Natural killer cell (primary cell): Measurements from ENCODE around the gene EFCAB13. TPM values are rescaled to one million over a fixed set of nuclear protein-coding genes. Genes with fewer than 3 reads are reported as not detected.
"Not testable (repeated sequence)": the region's sequence is repeated elsewhere in the genome, so short reads cannot be mapped to it uniquely, and the experiment has no call there.

Experiments
- ATAC-seq, 3 donors: fragments of 150-1000 bp in 2 of 3; fragments of 200-7000 bp in 1 of 3; cut with Tn5 transposase; 1 replicate in 1 of 3; 2 replicates in 2 of 3; pipeline ENCODE4 v1.10.0; 2021; ENCODE audit warnings: mild to moderate bottlenecking in 2 of 3, moderate library complexity in 2 of 3
- DNase-seq, 2 donors: peaks; one replicate each; pipeline versions ENCODE4 v3.0.0 to v3.0.0-alpha.2; 2013 to 2021; ENCODE audit warnings: mixed read lengths in 1 of 2
- H3K27ac ChIP-seq: one replicate; pipeline ENCODE4 v1.5.1; 2013; ENCODE audit warnings: mild to moderate bottlenecking, low read length
- H3K27me3 ChIP-seq: one replicate; pipeline ENCODE4 v1.6.1; 2013; ENCODE audit warnings: low read length; ENCODE audit not compliant: control insufficient read depth, insufficient read depth
- H3K36me3 ChIP-seq: one replicate; pipeline ENCODE4 v1.6.1; 2013; ENCODE audit warnings: low read length; ENCODE audit not compliant: control insufficient read depth, insufficient read depth
- H3K4me1 ChIP-seq: one replicate; pipeline ENCODE4 v1.6.1; 2013; ENCODE audit warnings: low read length; ENCODE audit not compliant: control insufficient read depth, insufficient read depth
- H3K4me3 ChIP-seq: one replicate; pipeline ENCODE4 v1.5.1; 2013; ENCODE audit warnings: low read length
- H3K9me3 ChIP-seq: one replicate; pipeline ENCODE4 v1.6.1; 2013; ENCODE audit warnings: low read length; ENCODE audit not compliant: control insufficient read depth, insufficient read depth
- H3K27ac Mint-ChIP-seq, 2 donors: one replicate each; pipeline ENCODE4 v1.8.0; 2022; ENCODE audit warnings: mild to moderate bottlenecking in 2 of 2, mixed read lengths in 2 of 2, moderate library complexity in 1 of 2
- H3K27me3 Mint-ChIP-seq, 2 donors: one replicate each; pipeline ENCODE4 v1.8.0; 2022; ENCODE audit warnings: low read depth in 2 of 2, mixed read lengths in 2 of 2
- H3K36me3 Mint-ChIP-seq: one replicate; pipeline ENCODE4 v1.8.0; 2022; ENCODE audit warnings: mixed read lengths
- H3K4me1 Mint-ChIP-seq, 2 donors: one replicate each; pipeline ENCODE4 v1.8.0; 2022; ENCODE audit warnings: mixed read lengths in 2 of 2
- H3K4me3 Mint-ChIP-seq: one replicate; pipeline ENCODE4 v1.8.0; 2022; ENCODE audit warnings: mild to moderate bottlenecking, moderate library complexity, mixed read lengths
- H3K9me3 Mint-ChIP-seq, 2 donors: one replicate each; pipeline ENCODE4 v1.8.0; 2022; ENCODE audit warnings: mixed read lengths in 2 of 2
- WGBS: methylation state at CpG from one replicate; pipeline ENCODE4 v1.1.7; 2013; ENCODE audit warnings: missing lambda C conversion rate; ENCODE audit not compliant: insufficient coverage; 5-methylcytosine and 5-hydroxymethylcytosine counted together
- intact Hi-C: fragments of 100-400 bp; cut with micrococcal nuclease; formaldehyde crosslinking; loops from one replicate; pipeline ENCODE4 v1.14.2; 2022
- total RNA-seq, 4 donors: library from RNA; stranded (reverse); fragments of 120-200 nt in 1 of 4; gene quantifications; one replicate each; pipeline versions ENCODE4 v1.2.3 to v1.2.4, GENCODE V29; 2013 to 2022
- TF ChIP-seq, protein P1 (sequence below): fragments of 200-600 bp; IDR thresholded peaks from one replicate; pipeline ENCODE4 v1.8.0; 2022; ENCODE audit warnings: antibody characterized with exemption

Gene EFCAB13
- total RNA-seq, 3 donors from 2014 or later (not counting 1 experiment from before 2014, with no cell fraction given): 2.4 to 11.9 (median 5.8) TPM

- Mint-ChIP-seq H3K36me3 (peaks cover 17% of the 10 kb centered on the region), H3K9me3 (peaks cover 2 to 10% of the 10 kb centered on the region in 2 donors), H3K4me1 (no peaks in the 10 kb centered on the region), H3K27me3 (peaks cover 15 to 26% of the 10 kb centered on the region in 2 donors), H3K27ac (no peak overlapping the region), H3K4me3 (no peak overlapping the region)
- no peaks in the 10 kb centered on the region for H3K36me3 ChIP-seq
- H3K27me3 ChIP-seq: peaks cover 2% of the 10 kb centered on the region
- TF ChIP-seq, protein P1, sequence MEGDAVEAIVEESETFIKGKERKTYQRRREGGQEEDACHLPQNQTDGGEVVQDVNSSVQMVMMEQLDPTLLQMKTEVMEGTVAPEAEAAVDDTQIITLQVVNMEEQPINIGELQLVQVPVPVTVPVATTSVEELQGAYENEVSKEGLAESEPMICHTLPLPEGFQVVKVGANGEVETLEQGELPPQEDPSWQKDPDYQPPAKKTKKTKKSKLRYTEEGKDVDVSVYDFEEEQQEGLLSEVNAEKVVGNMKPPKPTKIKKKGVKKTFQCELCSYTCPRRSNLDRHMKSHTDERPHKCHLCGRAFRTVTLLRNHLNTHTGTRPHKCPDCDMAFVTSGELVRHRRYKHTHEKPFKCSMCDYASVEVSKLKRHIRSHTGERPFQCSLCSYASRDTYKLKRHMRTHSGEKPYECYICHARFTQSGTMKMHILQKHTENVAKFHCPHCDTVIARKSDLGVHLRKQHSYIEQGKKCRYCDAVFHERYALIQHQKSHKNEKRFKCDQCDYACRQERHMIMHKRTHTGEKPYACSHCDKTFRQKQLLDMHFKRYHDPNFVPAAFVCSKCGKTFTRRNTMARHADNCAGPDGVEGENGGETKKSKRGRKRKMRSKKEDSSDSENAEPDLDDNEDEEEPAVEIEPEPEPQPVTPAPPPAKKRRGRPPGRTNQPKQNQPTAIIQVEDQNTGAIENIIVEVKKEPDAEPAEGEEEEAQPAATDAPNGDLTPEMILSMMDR: no peak
- H3K4me1 ChIP-seq: no peaks in the 10 kb centered on the region
- WGBS: no CpG with 5 or more reads among the region's 1 CpG
- no peaks in the 10 kb centered on the region for H3K9me3 ChIP-seq
- no peak for ATAC-seq
- H3K27ac ChIP-seq: no peak overlapping the region
- no peak overlapping the region for H3K4me3 ChIP-seq
- no peak for DNase-seq
- intact Hi-C loops: no loop called here
Observed at GRCh38 chr17:47373002-47373401, 49.2 kb downstream of the EFCAB13 start.

GRCh38 chr17:47376247-47376646, 52.5 kb downstream of the EFCAB13 start:
- H3K4me3 Mint-ChIP-seq: no peak overlapping the region
- no peak overlapping the region for H3K4me3 ChIP-seq
- peaks cover 2% of the 10 kb centered on the region for H3K27me3 ChIP-seq
- whole genome bisulfite sequencing: no CpG with 5 or more reads among the region's 1 CpG
- no peak for DNase-seq
- peaks cover 19 to 29% of the 10 kb centered on the region in 2 donors for H3K27me3 Mint-ChIP-seq
- ATAC-seq: no peak
- H3K4me1 ChIP-seq: no peaks in the 10 kb centered on the region
- H3K4me1 Mint-ChIP-seq: no peaks in the 10 kb centered on the region
- peaks cover 23% of the 10 kb centered on the region for H3K36me3 Mint-ChIP-seq
- H3K27ac ChIP-seq: no peak overlapping the region
- TF ChIP-seq, protein P1: no peak
- H3K27ac Mint-ChIP-seq: no peak overlapping the region
- no peaks in the 10 kb centered on the region for H3K9me3 ChIP-seq
- peaks cover 2 to 10% of the 10 kb centered on the region in 2 donors for H3K9me3 Mint-ChIP-seq
- no peaks in the 10 kb centered on the region for H3K36me3 ChIP-seq
- intact Hi-C loops: no loop called here

DNA sequence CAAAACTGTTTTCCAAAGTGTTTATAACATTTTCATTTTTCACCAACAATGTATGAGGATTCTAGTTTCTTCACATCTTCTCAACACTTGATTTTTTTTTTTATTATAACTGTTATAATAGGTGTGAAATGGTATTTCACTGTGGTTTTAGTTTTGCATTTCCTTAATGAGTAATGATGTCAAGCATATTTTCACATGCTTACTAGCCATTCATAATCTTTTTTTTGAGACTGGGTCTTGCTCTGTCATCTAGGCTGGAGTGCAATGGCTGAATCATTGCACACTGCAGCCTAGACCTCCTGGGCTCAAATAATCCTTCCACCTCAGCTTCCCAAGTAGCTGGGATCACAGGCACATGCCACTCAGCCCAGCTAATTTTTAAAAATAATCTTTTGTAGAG, 65.1 kb downstream of the EFCAB13 start:
- Mint-ChIP-seq H3K4me3 (no peak overlapping the region), H3K27ac (no peak overlapping the region), H3K36me3 (peaks cover 5% of the 10 kb centered on the region), H3K4me1 (peaks cover 8 to 12% of the 10 kb centered on the region in 2 donors), H3K27me3 (peaks cover 3 to 14% of the 10 kb centered on the region in 2 donors), H3K9me3 (peaks cover 0 to 5% of the 10 kb centered on the region in 2 donors)
- DNase-seq (no peak), ATAC-seq (peak; percentile 53 to 73 (median 64))
- intact Hi-C loops: no loop called here
- TF ChIP-seq, protein P1: no peak
- Histone ChIP-seq H3K36me3 (peaks cover 2% of the 10 kb centered on the region), H3K27ac (no peak overlapping the region), H3K4me3 (no peak overlapping the region), H3K27me3 (no peaks in the 10 kb centered on the region), H3K9me3 (no peaks in the 10 kb centered on the region), H3K4me1 (no peaks in the 10 kb centered on the region)

GRCh38 chr17:47397532-47398128, 73.9 kb downstream of the EFCAB13 start:
- H3K9me3 ChIP-seq, intact Hi-C loops, H3K4me1 Mint-ChIP-seq, H3K4me1 ChIP-seq, H3K9me3 Mint-ChIP-seq, H3K36me3 ChIP-seq, H3K27ac Mint-ChIP-seq, H3K36me3 Mint-ChIP-seq, H3K4me3 ChIP-seq, H3K27me3 Mint-ChIP-seq, DNase-seq, ATAC-seq, H3K27me3 ChIP-seq, H3K4me3 Mint-ChIP-seq, H3K27ac ChIP-seq: not testable (repeated sequence)
- 97% methylated on average over 27 of the region's 49 CpGs for whole genome bisulfite sequencing
